Activated naive CD4-positive, alpha-beta T cell treated with anti-CD3 and anti-CD28 coated beads, Interleukin-2, amount 50 U/mL, for 72 hours (primary cell): ENCODE data around the gene NADK2. TPM values are rescaled to one million over a fixed set of nuclear protein-coding genes. Genes with fewer than 3 reads are reported as not detected.
"Not testable (repeated sequence)": the region's sequence is repeated elsewhere in the genome, so short reads cannot be mapped to it uniquely, and the experiment has no call there.

ENCODE experiments used
- ATAC-seq, 2 donors: fragments of 150-1000 bp; cut with Tn5 transposase; 2 replicates each; pipeline ENCODE4 v1.10.0; 2021; ENCODE audit warnings: mild to moderate bottlenecking in 2 of 2, moderate library complexity in 2 of 2
- DNase-seq, 2 donors: peaks; one replicate each; pipeline ENCODE4 v3.0.0; 2021 to 2022; ENCODE audit warnings: low spot score in 2 of 2
- H3K27ac Mint-ChIP-seq, 2 donors: one replicate each; pipeline ENCODE4 v1.8.0; 2022; ENCODE audit warnings: mild to moderate bottlenecking in 2 of 2, mixed read lengths in 2 of 2
- H3K36me3 Mint-ChIP-seq, 2 donors: one replicate each; pipeline ENCODE4 v1.8.0; 2022; ENCODE audit warnings: mixed read lengths in 2 of 2
- H3K9me3 Mint-ChIP-seq, 2 donors: one replicate each; pipeline ENCODE4 v1.8.0; 2022; ENCODE audit warnings: mixed read lengths in 2 of 2
- total RNA-seq, 2 donors: library from RNA; stranded (reverse); gene quantifications; one replicate each; pipeline ENCODE4 v1.2.3, GENCODE V29; 2022

NADK2 gene
- total RNA-seq, 2 donors from 2014 or later = 11.7 to 12.2 TPM

GRCh38 chr5:36230151-36230790, 11.5 kb downstream of the NADK2 start:
- no peak overlapping the region for H3K27ac Mint-ChIP-seq
- ATAC-seq = no peak
- H3K36me3 Mint-ChIP-seq = no peaks in the 10 kb centered on the region
- DNase-seq = no peak
- H3K9me3 Mint-ChIP-seq = no peaks in the 10 kb centered on the region

GRCh38 chr5:36228505-36228904, 13.2 kb downstream of the NADK2 start:
- no peak overlapping the region for H3K27ac Mint-ChIP-seq
- DNase-seq (no peak), ATAC-seq (no peak)
- no peaks in the 10 kb centered on the region for H3K9me3 Mint-ChIP-seq
- no peaks in the 10 kb centered on the region for H3K36me3 Mint-ChIP-seq

GRCh38 chr5:36227046-36227445, 14.7 kb downstream of the NADK2 start:
- DNase-seq (no peak), ATAC-seq (no peak)
- Mint-ChIP-seq H3K9me3 (no peaks in the 10 kb centered on the region), H3K27ac (no peak overlapping the region), H3K36me3 (no peaks in the 10 kb centered on the region)

- Mint-ChIP-seq H3K27ac (no peak overlapping the region), H3K9me3 (no peaks in the 10 kb centered on the region), H3K36me3 (peaks cover 0 to 6% of the 10 kb centered on the region in 2 donors)
- ATAC-seq = no peak
- DNase-seq = no peak
Observed at GRCh38 chr5:36222620-36223019, 19.1 kb downstream of the NADK2 start.

GRCh38 chr5:36217988-36218387, 23.7 kb downstream of the NADK2 start:
- ATAC-seq = no peak
- Mint-ChIP-seq H3K9me3 (no peaks in the 10 kb centered on the region), H3K27ac (no peak overlapping the region), H3K36me3 (peaks cover 0 to 6% of the 10 kb centered on the region in 2 donors)
- no peak for DNase-seq

- peaks cover 0 to 6% of the 10 kb centered on the region in 2 donors for H3K36me3 Mint-ChIP-seq
Observed at GRCh38 chr5:36217567-36217966, 24.2 kb downstream of the NADK2 start.

GRCh38 chr5:36215910-36216309, 25.8 kb downstream of the NADK2 start:
- no peaks in the 10 kb centered on the region for H3K9me3 Mint-ChIP-seq
- peaks cover 0 to 1% of the 10 kb centered on the region in 2 donors for H3K36me3 Mint-ChIP-seq
- DNase-seq (no peak), ATAC-seq (no peak)
- H3K27ac Mint-ChIP-seq = no peak overlapping the region

More at GRCh38 chr5:36217567-36217966, 24.2 kb downstream of the NADK2 start:
- no peak overlapping the region for H3K27ac Mint-ChIP-seq
- DNase-seq (no peak), ATAC-seq (no peak)
- no peaks in the 10 kb centered on the region for H3K9me3 Mint-ChIP-seq

- Mint-ChIP-seq H3K27ac (no peak overlapping the region), H3K36me3 (no peaks in the 10 kb centered on the region), H3K9me3 (no peaks in the 10 kb centered on the region)
- DNase-seq = no peak
- ATAC-seq = no peak
Observed at GRCh38 chr5:36214436-36214835, 27.3 kb downstream of the NADK2 start.

GRCh38 chr5:36209664-36210063, 32.1 kb downstream of the NADK2 start:
- Mint-ChIP-seq H3K9me3 (no peaks in the 10 kb centered on the region), H3K36me3 (peaks cover 10 to 17% of the 10 kb centered on the region in 2 donors), H3K27ac (no peak overlapping the region)
- no peak for DNase-seq
- ATAC-seq = no peak

GRCh38 chr5:36208786-36209185, 32.9 kb downstream of the NADK2 start:
- DNase-seq (no peak), ATAC-seq (no peak)
- peaks cover 10 to 17% of the 10 kb centered on the region in 2 donors for H3K36me3 Mint-ChIP-seq
- H3K9me3 Mint-ChIP-seq = no peaks in the 10 kb centered on the region
- H3K27ac Mint-ChIP-seq = no peak overlapping the region

- no peak overlapping the region for H3K27ac Mint-ChIP-seq
Observed at GRCh38 chr5:36206913-36207312, 34.8 kb downstream of the NADK2 start.

GRCh38 chr5:36205329-36205728, 36.4 kb downstream of the NADK2 start:
- H3K36me3 Mint-ChIP-seq = peaks cover 10 to 17% of the 10 kb centered on the region in 2 donors
- ATAC-seq (no peak), DNase-seq (no peak)
- no peaks in the 10 kb centered on the region for H3K9me3 Mint-ChIP-seq
- no peak overlapping the region for H3K27ac Mint-ChIP-seq

More at GRCh38 chr5:36206913-36207312, 34.8 kb downstream of the NADK2 start:
- no peak for DNase-seq
- Mint-ChIP-seq H3K36me3 (peaks cover 10 to 17% of the 10 kb centered on the region in 2 donors), H3K9me3 (no peaks in the 10 kb centered on the region)
- ATAC-seq = no peak

GRCh38 chr5:36202521-36202961, 39.2 kb downstream of the NADK2 start:
- Mint-ChIP-seq H3K27ac (no peak overlapping the region), H3K9me3 (no peaks in the 10 kb centered on the region), H3K36me3 (peaks cover 10 to 17% of the 10 kb centered on the region in 2 donors)
- DNase-seq (no peak), ATAC-seq (no peak)

GRCh38 chr5:36200513-36200912, 41.2 kb downstream of the NADK2 start:
- ATAC-seq = no peak
- Mint-ChIP-seq H3K36me3 (peaks cover 6 to 7% of the 10 kb centered on the region in 2 donors), H3K9me3 (no peaks in the 10 kb centered on the region), H3K27ac (no peak overlapping the region)
- no peak for DNase-seq

- ATAC-seq = no peak
- no peaks in the 10 kb centered on the region for H3K9me3 Mint-ChIP-seq
Observed at GRCh38 chr5:36199620-36200019, 42.1 kb downstream of the NADK2 start.

GRCh38 chr5:36198783-36199182, 42.9 kb downstream of the NADK2 start:
- H3K36me3 Mint-ChIP-seq, ATAC-seq, DNase-seq, H3K27ac Mint-ChIP-seq, H3K9me3 Mint-ChIP-seq: not testable (repeated sequence)

More at GRCh38 chr5:36199620-36200019, 42.1 kb downstream of the NADK2 start:
- H3K27ac Mint-ChIP-seq = no peak overlapping the region
- no peaks in the 10 kb centered on the region for H3K36me3 Mint-ChIP-seq
- DNase-seq = no peak

- ATAC-seq = no peak
- Mint-ChIP-seq H3K9me3 (no peaks in the 10 kb centered on the region), H3K36me3 (no peaks in the 10 kb centered on the region), H3K27ac (no peak overlapping the region)
- DNase-seq = no peak
Observed at GRCh38 chr5:36198281-36198680, 43.4 kb downstream of the NADK2 start.

GRCh38 chr5:36193746-36194145, 48.0 kb downstream of the NADK2 start:
- ATAC-seq (no peak), DNase-seq (no peak)
- Mint-ChIP-seq H3K36me3 (peaks cover 24 to 28% of the 10 kb centered on the region in 2 donors), H3K27ac (no peak overlapping the region), H3K9me3 (peaks cover 6 to 7% of the 10 kb centered on the region in 2 donors)
